HFFc6 (cell line): ENCODE results near the gene EML6. TPM values are rescaled to one million over a fixed set of nuclear protein-coding genes. Genes with fewer than 3 reads are reported as not detected.

ENCODE experiments used
- DNase-seq: peaks from one replicate; pipeline ENCODE4 v3.0.0-alpha.2; 2018
- H3K27ac Mint-ChIP-seq: 2 replicates; pipeline ENCODE4 v1.8.0; 2020; ENCODE audit warnings: mild to moderate bottlenecking, mixed read lengths
- H3K27me3 Mint-ChIP-seq: 2 replicates; pipeline ENCODE4 v1.8.0; 2021; ENCODE audit warnings: mild to moderate bottlenecking, moderate library complexity, mixed read lengths; ENCODE audit not compliant: insufficient read depth
- H3K36me3 Mint-ChIP-seq: 2 replicates; pipeline ENCODE4 v1.8.0; 2021; ENCODE audit warnings: low read depth, mixed read lengths
- H3K4me1 Mint-ChIP-seq: 2 replicates; pipeline ENCODE4 v1.8.0; 2020; ENCODE audit warnings: low read depth, mixed read lengths
- H3K4me3 Mint-ChIP-seq: 2 replicates; pipeline ENCODE4 v1.8.0; 2020; ENCODE audit warnings: mild to moderate bottlenecking, moderate library complexity, mixed read lengths
- H3K9me3 Mint-ChIP-seq: 2 replicates; pipeline ENCODE4 v1.8.0; 2020; ENCODE audit warnings: mild to moderate bottlenecking, mixed read lengths
- total RNA-seq, 6 experiments: library from RNA; stranded (reverse); fragmentation: NEBNext Ultra II Directional; extraction: Animal tissue kit (Norgen Biotek cat#: 25700); gene quantifications; 2 replicates in 1 of 6; 3 replicates in 5 of 6; pipeline ENCODE4 v1.2.3, GENCODE V29; 2021
- TF ChIP-seq, protein P1 (sequence below): fragments of 200-600 bp; sonication (generic); IDR thresholded peaks from 2 replicates; pipeline ENCODE4 v1.5.0; 2021; ENCODE audit warnings: antibody characterized with exemption, mild to moderate bottlenecking

Gene EML6
- total RNA-seq, 6 experiments from 2014 or later, result 0.05 to 0.37 (median 0.25) TPM

DNA sequence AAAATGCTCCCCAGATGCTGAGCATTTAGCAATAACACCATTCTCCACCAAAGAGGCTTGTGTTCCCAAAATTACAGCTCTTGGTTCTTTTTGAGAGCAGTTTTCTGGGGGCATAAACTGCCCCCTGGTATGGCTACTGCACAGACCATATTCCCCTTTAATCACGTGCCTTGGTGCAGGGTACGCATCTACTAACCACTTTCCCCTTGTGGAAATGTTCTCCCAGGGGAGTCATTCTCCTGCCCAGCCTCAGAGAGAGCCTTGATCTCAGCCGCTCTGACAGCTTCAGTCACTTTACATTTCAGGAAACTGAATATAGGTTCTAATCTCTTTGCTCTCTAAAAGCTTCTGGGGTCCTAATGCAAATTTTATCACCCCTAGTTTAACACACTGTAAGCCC lies 44.7 kb upstream of the EML6 start:
- TF ChIP-seq, protein P1, sequence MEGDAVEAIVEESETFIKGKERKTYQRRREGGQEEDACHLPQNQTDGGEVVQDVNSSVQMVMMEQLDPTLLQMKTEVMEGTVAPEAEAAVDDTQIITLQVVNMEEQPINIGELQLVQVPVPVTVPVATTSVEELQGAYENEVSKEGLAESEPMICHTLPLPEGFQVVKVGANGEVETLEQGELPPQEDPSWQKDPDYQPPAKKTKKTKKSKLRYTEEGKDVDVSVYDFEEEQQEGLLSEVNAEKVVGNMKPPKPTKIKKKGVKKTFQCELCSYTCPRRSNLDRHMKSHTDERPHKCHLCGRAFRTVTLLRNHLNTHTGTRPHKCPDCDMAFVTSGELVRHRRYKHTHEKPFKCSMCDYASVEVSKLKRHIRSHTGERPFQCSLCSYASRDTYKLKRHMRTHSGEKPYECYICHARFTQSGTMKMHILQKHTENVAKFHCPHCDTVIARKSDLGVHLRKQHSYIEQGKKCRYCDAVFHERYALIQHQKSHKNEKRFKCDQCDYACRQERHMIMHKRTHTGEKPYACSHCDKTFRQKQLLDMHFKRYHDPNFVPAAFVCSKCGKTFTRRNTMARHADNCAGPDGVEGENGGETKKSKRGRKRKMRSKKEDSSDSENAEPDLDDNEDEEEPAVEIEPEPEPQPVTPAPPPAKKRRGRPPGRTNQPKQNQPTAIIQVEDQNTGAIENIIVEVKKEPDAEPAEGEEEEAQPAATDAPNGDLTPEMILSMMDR, result no peak
- Mint-ChIP-seq H3K27ac (no peak overlapping the region), H3K9me3 (no peaks in the 10 kb centered on the region), H3K4me1 (peaks cover 38% of the 10 kb centered on the region), H3K36me3 (no peaks in the 10 kb centered on the region; the same call in 1 of the 2 replicates), H3K27me3 (peaks cover 3% of the 10 kb centered on the region), H3K4me3 (no peak overlapping the region)
- DNase-seq, result no peak

DNA sequence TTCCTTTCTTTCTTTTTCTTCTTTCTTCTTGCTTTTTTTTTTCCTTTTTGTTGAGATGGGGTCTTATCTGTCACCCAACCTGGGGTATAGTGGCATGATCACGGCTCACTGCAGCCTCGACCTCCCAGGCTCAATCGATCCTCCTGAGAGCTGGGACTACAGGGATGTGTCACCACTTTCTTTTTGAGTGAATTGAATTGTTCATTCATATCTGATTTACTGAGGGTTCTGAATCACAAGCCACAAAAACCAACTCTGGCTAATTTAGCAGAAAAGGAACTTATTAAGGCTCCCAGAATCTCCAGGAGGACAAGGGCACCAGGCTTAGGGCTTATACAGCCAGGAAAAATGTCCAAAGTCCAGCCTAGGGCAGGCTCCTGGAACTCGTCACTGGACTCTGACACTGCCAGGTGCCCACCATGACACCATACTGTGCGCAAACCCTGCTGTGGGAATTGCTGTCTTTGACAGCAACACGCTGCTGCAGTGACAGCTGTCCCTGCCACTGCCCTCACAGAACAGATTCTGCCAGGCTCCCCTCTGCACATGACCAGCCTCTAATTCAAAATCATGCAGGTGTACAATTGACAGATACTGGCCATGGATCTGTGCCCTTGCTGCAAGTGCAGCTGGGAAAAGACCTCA lies 42.9 kb upstream of the EML6 start:
- peak overlapping the region; percentile 19; the same call in 1 of the 2 replicates for H3K27ac Mint-ChIP-seq
- peaks cover 40% of the 10 kb centered on the region for H3K4me1 Mint-ChIP-seq
- TF ChIP-seq, protein P1, result no peak
- no peaks in the 10 kb centered on the region for H3K9me3 Mint-ChIP-seq
- DNase-seq, result peak; percentile 37
- H3K27me3 Mint-ChIP-seq, result peaks cover 7% of the 10 kb centered on the region
- no peaks in the 10 kb centered on the region; the same call in 1 of the 2 replicates for H3K36me3 Mint-ChIP-seq
- peak overlapping the region; percentile 69 for H3K4me3 Mint-ChIP-seq

DNA sequence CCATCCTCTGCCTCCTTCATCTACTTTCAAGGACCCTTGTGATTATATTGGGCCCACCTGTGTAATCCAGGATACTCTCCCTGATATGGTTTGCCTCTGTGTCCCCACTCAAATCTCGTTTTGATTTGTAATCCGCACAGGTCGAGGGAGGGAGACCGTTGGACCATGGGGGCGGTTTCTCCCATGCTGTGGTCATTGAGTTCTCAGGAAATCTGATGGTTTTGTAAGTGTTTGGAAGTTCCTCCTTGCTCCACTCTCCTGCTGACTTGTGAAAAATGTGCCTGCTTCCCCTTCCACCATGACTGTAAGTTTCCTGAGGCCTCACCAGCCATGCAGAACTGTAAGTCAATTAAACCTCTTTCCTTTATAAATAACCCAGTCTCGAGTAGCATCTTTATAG lies 42.0 kb upstream of the EML6 start:
- peaks cover 12% of the 10 kb centered on the region for H3K27me3 Mint-ChIP-seq
- TF ChIP-seq, protein P1, result no peak
- DNase-seq, result no peak
- H3K4me3 Mint-ChIP-seq, result no peak overlapping the region
- no peak overlapping the region for H3K27ac Mint-ChIP-seq
- no peaks in the 10 kb centered on the region for H3K9me3 Mint-ChIP-seq
- peaks cover 33% of the 10 kb centered on the region for H3K4me1 Mint-ChIP-seq
- H3K36me3 Mint-ChIP-seq, result no peaks in the 10 kb centered on the region; the same call in 1 of the 2 replicates

DNA sequence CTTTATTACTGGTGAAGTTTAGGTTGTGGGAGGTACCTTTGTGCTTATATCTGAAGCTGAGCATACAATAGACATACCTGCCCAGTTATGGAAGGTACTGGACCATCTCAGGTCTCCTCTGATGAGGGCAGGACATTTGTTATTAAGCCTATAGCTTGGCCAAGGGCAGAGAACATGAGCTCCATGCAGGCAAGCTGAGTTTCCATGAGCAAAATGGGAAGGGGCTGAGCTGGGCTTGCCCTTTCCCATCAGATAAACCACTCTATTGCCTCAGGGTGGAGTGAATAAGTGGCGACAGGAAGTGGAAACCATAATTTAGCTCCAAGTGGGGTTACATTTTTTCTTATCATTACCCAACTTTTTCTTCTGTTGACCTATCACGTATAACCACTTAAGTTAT lies 39.9 kb upstream of the EML6 start:
- no peaks in the 10 kb centered on the region for H3K9me3 Mint-ChIP-seq
- no peak for DNase-seq
- H3K4me1 Mint-ChIP-seq, result peaks cover 20% of the 10 kb centered on the region
- no peak overlapping the region for H3K4me3 Mint-ChIP-seq
- TF ChIP-seq, protein P1, result no peak
- H3K27me3 Mint-ChIP-seq, result peaks cover 17% of the 10 kb centered on the region
- no peak overlapping the region for H3K27ac Mint-ChIP-seq
- no peaks in the 10 kb centered on the region; the same call in 1 of the 2 replicates for H3K36me3 Mint-ChIP-seq

DNA sequence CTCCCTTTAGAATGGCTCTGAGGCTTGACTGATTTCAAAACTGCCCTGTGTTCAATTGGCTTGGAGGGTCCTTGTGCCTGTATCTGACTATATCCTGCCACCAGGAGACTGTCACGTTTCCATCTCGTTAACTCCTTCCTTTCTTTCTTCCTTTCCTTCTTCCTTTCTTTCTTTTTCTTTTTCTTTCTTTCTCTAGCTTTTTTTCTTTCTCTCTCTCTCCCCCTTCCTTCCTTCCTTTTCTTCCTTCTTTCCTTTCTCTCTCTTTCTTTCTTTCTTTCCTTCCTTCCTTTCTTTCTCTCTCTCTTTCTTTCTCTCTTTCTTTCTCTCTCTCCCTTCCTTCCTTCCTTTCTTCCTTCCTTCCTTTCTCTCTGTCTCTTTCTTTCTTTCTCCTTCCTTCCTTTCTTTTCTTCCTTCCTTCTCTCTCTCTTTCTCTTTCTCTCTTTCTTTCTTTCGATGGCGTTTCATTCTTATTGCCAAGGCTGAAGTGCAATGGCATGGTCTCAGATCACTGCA lies 38.1 kb upstream of the EML6 start:
- H3K27me3 Mint-ChIP-seq, result peaks cover 19% of the 10 kb centered on the region
- H3K4me1 Mint-ChIP-seq, result peaks cover 17% of the 10 kb centered on the region
- TF ChIP-seq, protein P1, result no peak
- no peaks in the 10 kb centered on the region for H3K9me3 Mint-ChIP-seq
- H3K36me3 Mint-ChIP-seq, result no peaks in the 10 kb centered on the region; the same call in 1 of the 2 replicates
- no peak overlapping the region for H3K27ac Mint-ChIP-seq
- DNase-seq, result no peak
- no peak overlapping the region for H3K4me3 Mint-ChIP-seq
